Stimulated activated CD4-positive, alpha-beta T cell treated with anti-CD3 and anti-CD28 coated beads, Interleukin-15, amount 100 ng/mL, for 1 hour (primary cell): Measurements from ENCODE around the gene SLITRK5.

Experiments
- DNase-seq, 2 donors: peaks; one replicate each; pipeline ENCODE4 v3.0.0-alpha.2; 2020; ENCODE audit warnings: low read depth in 1 of 2, low spot score in 1 of 2

SLITRK5 gene

DNA sequence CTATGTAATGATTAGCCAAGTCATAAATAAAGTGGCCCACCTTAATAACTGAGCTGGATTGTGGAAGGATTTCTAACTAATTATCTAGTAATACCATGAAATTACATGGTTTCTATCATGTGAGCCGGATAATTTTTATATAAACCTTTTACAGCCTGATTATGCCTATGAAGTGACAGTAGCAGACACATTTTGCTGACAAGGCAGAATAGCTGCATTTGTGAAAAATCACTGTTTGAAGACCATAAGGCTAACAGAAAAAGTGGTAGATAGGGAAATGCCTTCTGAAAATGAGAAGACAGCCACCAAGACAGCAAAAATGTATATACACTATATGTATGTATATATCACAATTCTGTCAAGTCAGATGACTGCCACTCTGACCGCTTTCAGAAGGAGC is 27.1 kb downstream of the SLITRK5 start:
- DNase-seq, result no peak

DNA sequence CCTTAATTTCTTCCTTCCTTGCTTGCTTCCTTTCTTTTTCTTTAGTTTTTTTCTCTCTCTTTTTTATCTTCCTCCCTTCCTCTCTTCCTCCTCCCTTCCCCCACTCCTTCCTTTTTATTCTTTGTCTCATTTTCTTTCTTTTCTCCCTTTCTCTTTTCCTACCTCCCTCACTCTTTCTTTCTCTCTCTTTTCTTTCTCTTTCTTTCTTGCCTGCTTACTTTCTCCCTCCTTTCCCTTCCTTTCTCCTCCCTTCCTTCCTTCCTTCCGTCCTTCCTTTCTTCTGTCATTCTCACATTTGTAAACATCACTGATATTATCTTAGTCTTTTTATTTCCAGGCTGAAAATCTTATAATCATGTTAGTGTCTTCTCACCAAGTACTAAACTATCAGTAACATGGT is 38.8 kb downstream of the SLITRK5 start:
- no peak for DNase-seq

DNA sequence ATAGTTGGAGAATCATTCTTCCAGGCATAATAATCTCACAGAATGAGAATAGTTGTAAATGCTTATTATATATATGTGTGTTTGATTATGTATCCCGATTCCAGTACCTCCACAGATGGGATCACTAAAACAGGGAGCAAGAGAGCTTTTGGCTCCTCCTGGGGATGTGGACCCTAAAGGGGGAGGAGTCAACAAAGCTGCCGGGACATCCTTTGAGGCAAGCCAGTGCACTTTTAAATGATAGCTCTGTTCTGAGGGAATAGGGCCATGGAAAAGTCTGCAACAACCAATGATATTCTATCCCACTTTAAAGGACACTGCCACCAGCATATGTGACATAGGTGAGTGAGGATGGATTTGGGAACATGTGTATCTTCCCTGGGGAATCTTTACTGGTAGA is 40.8 kb downstream of the SLITRK5 start:
- DNase-seq, result no peak
